SK-N-SH treated with all-trans-retinoic acid at 6 μM for 48 hours (cell line): ENCODE data around the gene RALGPS1.

Source experiments
- ATAC-seq: fragments of 200-7000 bp; cut with Tn5 transposase; 3 replicates; pipeline ENCODE4 v1.9.1; 2020; ENCODE audit warnings: mild to moderate bottlenecking, moderate library complexity
- ARNTL ChIP-seq: fragments of 450-650 bp; formaldehyde crosslinking; IDR thresholded peaks from 2 replicates; pipeline ENCODE4 v1.5.0; 2020; ENCODE audit warnings: low read depth, mild to moderate bottlenecking, moderate library complexity, borderline replicate concordance
- BACH2 ChIP-seq: fragments of 250-450 bp; sonication (Bioruptor Pico); IDR thresholded peaks from 2 replicates; pipeline ENCODE4 v1.9.0; 2021; ENCODE audit warnings: mild to moderate bottlenecking, borderline replicate concordance
- CSDC2 ChIP-seq: fragments of 250-450 bp; sonication (Bioruptor Pico); IDR thresholded peaks from 2 replicates; pipeline ENCODE4 v1.5.0; 2020; ENCODE audit warnings: mild to moderate bottlenecking, moderate library complexity
- ESRRG ChIP-seq: fragments of 250-450 bp; sonication (Bioruptor Pico); IDR thresholded peaks from 2 replicates; pipeline ENCODE4 v1.6.1; 2021; ENCODE audit warnings: mild to moderate bottlenecking
- GLIS3 ChIP-seq: fragments of 250-450 bp; sonication (Bioruptor Pico); IDR thresholded peaks from 2 replicates; pipeline ENCODE4 v1.5.0; 2020; ENCODE audit warnings: mild to moderate bottlenecking, moderate library complexity
- ISL1 ChIP-seq: fragments of 250-450 bp; sonication (Bioruptor Pico); IDR thresholded peaks from 2 replicates; pipeline ENCODE4 v2.1.2; 2022; ENCODE audit warnings: mild to moderate bottlenecking, moderate library complexity
- PPARA ChIP-seq: fragments of 250-450 bp; sonication (Bioruptor Pico); IDR thresholded peaks from 2 replicates; pipeline ENCODE4 v1.5.0; 2020; ENCODE audit warnings: mild to moderate bottlenecking, borderline replicate concordance
- RARB ChIP-seq: fragments of 250-450 bp; sonication (Bioruptor Pico); IDR thresholded peaks from 2 replicates; pipeline ENCODE4 v1.8.0; 2021; ENCODE audit warnings: mild to moderate bottlenecking, moderate library complexity
- SNAI2 ChIP-seq: fragments of 250-450 bp; sonication (Bioruptor Pico); IDR thresholded peaks from 2 replicates; pipeline ENCODE4 v1.5.0; 2020; ENCODE audit warnings: mild to moderate bottlenecking, moderate library complexity
- TCF4 ChIP-seq: fragments of 250-450 bp; sonication (Bioruptor Pico); IDR thresholded peaks from 2 replicates; pipeline ENCODE4 v1.8.0; 2021; ENCODE audit warnings: mild to moderate bottlenecking, moderate library complexity, borderline replicate concordance
- ZC3H10 ChIP-seq: fragments of 250-450 bp; sonication (Bioruptor Pico); IDR thresholded peaks from 2 replicates; pipeline ENCODE4 v1.5.1; 2021; ENCODE audit warnings: mild to moderate bottlenecking, moderate library complexity
- ZFP3 ChIP-seq: fragments of 250-450 bp; sonication (Bioruptor Pico); IDR thresholded peaks from 2 replicates; pipeline ENCODE4 v1.5.0; 2020; ENCODE audit warnings: mild to moderate bottlenecking, moderate library complexity
- ZFP30 ChIP-seq: fragments of 450-650 bp; formaldehyde crosslinking; IDR thresholded peaks from 2 replicates; pipeline ENCODE4 v1.5.0; 2022; ENCODE audit warnings: mild to moderate bottlenecking, moderate library complexity
- ZNF565 ChIP-seq: fragments of 450-650 bp; formaldehyde crosslinking; conservative IDR thresholded peaks from 2 replicates; pipeline ENCODE4 v1.5.0; 2020; ENCODE audit warnings: low read depth, mild to moderate bottlenecking, moderate library complexity
- ZNF70 ChIP-seq: fragments of 450-650 bp; formaldehyde crosslinking; IDR thresholded peaks from 2 replicates; pipeline ENCODE4 v1.5.0; 2020; ENCODE audit warnings: mild to moderate bottlenecking, moderate library complexity
- ZNF8 ChIP-seq: fragments of 450-650 bp; formaldehyde crosslinking; IDR thresholded peaks from 2 replicates; pipeline ENCODE4 v1.5.0; 2020; ENCODE audit warnings: mild to moderate bottlenecking, moderate library complexity
- TF ChIP-seq, protein P1 (sequence below): fragments of 250-450 bp; sonication (Bioruptor Pico); IDR thresholded peaks from 2 replicates; pipeline ENCODE4 v1.5.0; 2020; ENCODE audit warnings: mild to moderate bottlenecking, moderate library complexity
- TF ChIP-seq, protein P2 (sequence below): fragments of 250-450 bp; sonication (Bioruptor Pico); IDR thresholded peaks from 2 replicates; pipeline ENCODE4 v1.8.0; 2021; ENCODE audit warnings: low read depth, mild to moderate bottlenecking, moderate library complexity, borderline replicate concordance
- TF ChIP-seq, protein P3 (sequence below): fragments of 250-450 bp; sonication (Bioruptor Pico); IDR thresholded peaks from 2 replicates; pipeline ENCODE4 v1.5.1; 2021; ENCODE audit warnings: mild to moderate bottlenecking, moderate library complexity
- TF ChIP-seq, protein P4 (sequence below): fragments of 250-450 bp; sonication (Bioruptor Pico); IDR thresholded peaks from 2 replicates; pipeline ENCODE4 v1.5.1; 2020; ENCODE audit warnings: low read depth, mild to moderate bottlenecking, moderate library complexity

Gene RALGPS1

DNA sequence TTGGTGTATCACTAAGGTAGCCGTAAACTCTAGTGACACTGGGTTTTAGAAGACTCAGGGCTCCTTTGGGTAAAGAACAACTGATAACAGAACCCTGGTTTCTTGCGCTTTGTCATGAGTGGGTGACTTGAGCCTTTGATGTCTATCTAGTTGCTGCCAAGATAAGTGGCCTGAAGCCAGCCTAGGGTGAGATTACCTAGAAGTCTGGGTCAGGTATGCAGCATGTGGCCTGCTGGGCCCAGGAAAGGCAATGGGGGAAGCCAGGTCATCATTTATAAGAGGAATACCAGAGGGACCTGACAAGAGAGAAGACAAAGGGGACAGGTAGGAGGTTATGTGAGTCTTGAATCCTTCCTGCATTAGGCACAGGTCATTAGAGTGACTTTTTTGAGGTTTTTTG is 326.8 kb downstream of the RALGPS1 start:
- TF ChIP-seq ARNTL (CRISPR knock-in tag) (no peak), ZFP3 (CRISPR knock-in tag) (no peak), PPARA (CRISPR knock-in tag) (no peak), ESRRG (CRISPR knock-in tag) (no peak), BACH2 (CRISPR knock-in tag) (no peak), RARB (CRISPR knock-in tag) (no peak), ZFP30 (CRISPR knock-in tag) (no peak)
- TF ChIP-seq, protein P1, sequence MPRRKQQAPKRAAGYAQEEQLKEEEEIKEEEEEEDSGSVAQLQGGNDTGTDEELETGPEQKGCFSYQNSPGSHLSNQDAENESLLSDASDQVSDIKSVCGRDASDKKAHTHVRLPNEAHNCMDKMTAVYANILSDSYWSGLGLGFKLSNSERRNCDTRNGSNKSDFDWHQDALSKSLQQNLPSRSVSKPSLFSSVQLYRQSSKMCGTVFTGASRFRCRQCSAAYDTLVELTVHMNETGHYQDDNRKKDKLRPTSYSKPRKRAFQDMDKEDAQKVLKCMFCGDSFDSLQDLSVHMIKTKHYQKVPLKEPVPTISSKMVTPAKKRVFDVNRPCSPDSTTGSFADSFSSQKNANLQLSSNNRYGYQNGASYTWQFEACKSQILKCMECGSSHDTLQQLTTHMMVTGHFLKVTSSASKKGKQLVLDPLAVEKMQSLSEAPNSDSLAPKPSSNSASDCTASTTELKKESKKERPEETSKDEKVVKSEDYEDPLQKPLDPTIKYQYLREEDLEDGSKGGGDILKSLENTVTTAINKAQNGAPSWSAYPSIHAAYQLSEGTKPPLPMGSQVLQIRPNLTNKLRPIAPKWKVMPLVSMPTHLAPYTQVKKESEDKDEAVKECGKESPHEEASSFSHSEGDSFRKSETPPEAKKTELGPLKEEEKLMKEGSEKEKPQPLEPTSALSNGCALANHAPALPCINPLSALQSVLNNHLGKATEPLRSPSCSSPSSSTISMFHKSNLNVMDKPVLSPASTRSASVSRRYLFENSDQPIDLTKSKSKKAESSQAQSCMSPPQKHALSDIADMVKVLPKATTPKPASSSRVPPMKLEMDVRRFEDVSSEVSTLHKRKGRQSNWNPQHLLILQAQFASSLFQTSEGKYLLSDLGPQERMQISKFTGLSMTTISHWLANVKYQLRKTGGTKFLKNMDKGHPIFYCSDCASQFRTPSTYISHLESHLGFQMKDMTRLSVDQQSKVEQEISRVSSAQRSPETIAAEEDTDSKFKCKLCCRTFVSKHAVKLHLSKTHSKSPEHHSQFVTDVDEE (CRISPR knock-in tag), result no peak
- TF ChIP-seq, protein P2, sequence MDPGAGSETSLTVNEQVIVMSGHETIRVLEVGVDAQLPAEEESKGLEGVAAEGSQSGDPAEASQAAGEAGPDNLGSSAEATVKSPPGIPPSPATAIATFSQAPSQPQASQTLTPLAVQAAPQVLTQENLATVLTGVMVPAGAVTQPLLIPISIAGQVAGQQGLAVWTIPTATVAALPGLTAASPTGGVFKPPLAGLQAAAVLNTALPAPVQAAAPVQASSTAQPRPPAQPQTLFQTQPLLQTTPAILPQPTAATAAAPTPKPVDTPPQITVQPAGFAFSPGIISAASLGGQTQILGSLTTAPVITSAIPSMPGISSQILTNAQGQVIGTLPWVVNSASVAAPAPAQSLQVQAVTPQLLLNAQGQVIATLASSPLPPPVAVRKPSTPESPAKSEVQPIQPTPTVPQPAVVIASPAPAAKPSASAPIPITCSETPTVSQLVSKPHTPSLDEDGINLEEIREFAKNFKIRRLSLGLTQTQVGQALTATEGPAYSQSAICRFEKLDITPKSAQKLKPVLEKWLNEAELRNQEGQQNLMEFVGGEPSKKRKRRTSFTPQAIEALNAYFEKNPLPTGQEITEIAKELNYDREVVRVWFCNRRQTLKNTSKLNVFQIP (CRISPR knock-in tag), result no peak
- TF ChIP-seq, protein P3, sequence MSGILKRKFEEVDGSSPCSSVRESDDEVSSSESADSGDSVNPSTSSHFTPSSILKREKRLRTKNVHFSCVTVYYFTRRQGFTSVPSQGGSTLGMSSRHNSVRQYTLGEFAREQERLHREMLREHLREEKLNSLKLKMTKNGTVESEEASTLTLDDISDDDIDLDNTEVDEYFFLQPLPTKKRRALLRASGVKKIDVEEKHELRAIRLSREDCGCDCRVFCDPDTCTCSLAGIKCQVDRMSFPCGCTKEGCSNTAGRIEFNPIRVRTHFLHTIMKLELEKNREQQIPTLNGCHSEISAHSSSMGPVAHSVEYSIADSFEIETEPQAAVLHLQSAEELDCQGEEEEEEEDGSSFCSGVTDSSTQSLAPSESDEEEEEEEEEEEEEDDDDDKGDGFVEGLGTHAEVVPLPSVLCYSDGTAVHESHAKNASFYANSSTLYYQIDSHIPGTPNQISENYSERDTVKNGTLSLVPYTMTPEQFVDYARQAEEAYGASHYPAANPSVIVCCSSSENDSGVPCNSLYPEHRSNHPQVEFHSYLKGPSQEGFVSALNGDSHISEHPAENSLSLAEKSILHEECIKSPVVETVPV, result no peak
- no peak for ATAC-seq

DNA sequence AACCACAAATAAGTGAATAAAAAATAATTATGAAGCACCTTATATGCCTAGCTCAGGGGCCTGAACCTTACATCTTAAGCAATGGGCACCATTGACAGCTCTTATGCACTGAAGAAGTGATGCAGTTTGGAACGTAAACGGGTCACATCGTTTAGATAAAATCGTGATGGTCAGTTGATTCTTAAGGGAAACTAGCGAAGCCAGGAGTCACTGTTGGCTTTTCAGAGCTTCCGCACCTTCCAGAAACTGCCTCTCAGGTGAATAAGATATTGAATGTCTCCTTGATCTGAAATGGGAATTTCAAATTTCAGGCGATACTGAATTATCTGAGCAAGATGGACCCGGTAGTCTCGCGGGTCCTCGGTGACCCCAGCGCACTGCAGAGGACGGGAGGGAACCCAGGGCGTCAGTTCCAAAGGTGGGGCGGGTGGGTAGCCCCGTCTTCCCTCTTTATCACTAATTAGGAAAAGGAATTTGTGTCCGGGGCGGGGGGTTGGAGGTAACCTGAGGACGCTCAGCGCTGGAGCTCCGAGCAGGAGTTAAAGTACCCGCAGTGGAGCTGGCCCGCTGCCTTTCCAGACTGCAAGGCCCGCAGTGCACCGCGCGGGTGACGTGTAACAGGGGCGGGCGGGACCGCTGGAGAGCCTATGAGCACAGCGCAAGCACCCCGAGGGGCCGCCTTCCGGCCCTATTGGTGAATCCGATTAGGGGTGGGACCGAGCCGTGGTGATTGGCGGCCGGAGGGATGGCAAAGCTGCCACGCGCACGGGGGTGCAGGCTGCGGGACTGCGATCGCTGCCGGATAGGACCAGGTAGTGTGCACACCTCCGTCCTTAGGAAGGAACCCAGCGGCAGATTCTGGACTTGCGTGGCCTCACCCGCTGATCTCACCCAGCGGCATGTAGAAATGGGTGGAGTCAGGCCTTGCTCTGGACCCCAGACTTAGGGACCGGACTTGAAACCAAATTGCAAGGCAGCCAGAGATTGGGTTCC is 330.3 kb downstream of the RALGPS1 start:
- TF ChIP-seq RARB (CRISPR knock-in tag) (no peak), CSDC2 (no peak), TCF4 (CRISPR knock-in tag) (no peak), PPARA (CRISPR knock-in tag) (no peak), ZC3H10 (CRISPR knock-in tag) (no peak), ZFP30 (CRISPR knock-in tag) (no peak), ESRRG (CRISPR knock-in tag) (no peak)
- peak; percentile 100 for ATAC-seq

DNA sequence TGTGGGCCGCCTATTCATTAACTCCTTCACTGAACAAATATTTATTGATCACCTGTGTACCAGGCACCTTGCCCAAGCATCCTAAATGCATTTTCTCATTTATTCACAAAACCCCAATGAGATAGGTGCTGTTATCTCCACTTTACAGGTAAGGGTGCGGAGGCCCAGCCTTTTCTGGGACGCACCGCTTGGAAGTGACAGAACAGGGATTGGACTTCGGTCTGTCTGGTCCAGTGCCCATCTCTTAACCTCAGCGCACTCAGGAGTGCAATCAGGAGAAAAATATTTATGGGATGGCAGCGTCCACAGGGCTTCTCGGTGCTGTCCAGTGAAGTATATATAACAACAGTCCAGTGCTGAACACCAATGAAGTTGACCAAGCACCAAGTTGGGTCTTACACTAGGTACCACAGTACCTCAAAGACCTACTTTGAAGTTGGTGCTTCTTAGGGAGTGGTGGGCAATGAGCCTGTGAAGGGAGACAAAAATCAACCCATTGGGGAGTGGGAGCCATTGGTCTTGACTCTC is 331.1 kb downstream of the RALGPS1 start:
- TF ChIP-seq CSDC2 (no peak), ZFP30 (CRISPR knock-in tag) (no peak), ZC3H10 (CRISPR knock-in tag) (no peak), GLIS3 (CRISPR knock-in tag) (no peak), ESRRG (CRISPR knock-in tag) (no peak), BACH2 (CRISPR knock-in tag) (no peak), ZNF8 (CRISPR knock-in tag) (no peak), ARNTL (CRISPR knock-in tag) (no peak), ZNF565 (CRISPR knock-in tag) (no peak), ZNF70 (CRISPR knock-in tag) (no peak), SNAI2 (CRISPR knock-in tag) (no peak), ZFP3 (CRISPR knock-in tag) (no peak), ISL1 (CRISPR knock-in tag) (no peak), RARB (CRISPR knock-in tag) (no peak)
- TF ChIP-seq, protein P3, result no peak
- TF ChIP-seq, protein P4, sequence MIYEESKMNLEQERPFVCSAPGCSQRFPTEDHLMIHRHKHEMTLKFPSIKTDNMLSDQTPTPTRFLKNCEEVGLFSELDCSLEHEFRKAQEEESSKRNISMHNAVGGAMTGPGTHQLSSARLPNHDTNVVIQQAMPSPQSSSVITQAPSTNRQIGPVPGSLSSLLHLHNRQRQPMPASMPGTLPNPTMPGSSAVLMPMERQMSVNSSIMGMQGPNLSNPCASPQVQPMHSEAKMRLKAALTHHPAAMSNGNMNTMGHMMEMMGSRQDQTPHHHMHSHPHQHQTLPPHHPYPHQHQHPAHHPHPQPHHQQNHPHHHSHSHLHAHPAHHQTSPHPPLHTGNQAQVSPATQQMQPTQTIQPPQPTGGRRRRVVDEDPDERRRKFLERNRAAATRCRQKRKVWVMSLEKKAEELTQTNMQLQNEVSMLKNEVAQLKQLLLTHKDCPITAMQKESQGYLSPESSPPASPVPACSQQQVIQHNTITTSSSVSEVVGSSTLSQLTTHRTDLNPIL (CRISPR knock-in tag), result no peak
- TF ChIP-seq, protein P2 (CRISPR knock-in tag), result no peak
- TF ChIP-seq, protein P1 (CRISPR knock-in tag), result no peak
- ATAC-seq, result no peak
